OCI-LY3 (cell line): ENCODE measurements around the gene AUTS2.

ENCODE experiments used
- H2AFZ ChIP-seq: fragments of 200-600, 300-600 bp; shearing (Covaris generic); 2 replicates; pipeline ENCODE4 v1.6.0; 2014; ENCODE audit warnings: antibody characterized with exemption, low read depth, low read length
- H3K27ac ChIP-seq: fragments of 200-600, 300-600 bp; sonication (generic); 2 replicates; pipeline ENCODE4 v1.5.1; 2014; ENCODE audit warnings: mild to moderate bottlenecking, low read length, moderate library complexity, mixed read lengths
- H3K27me3 ChIP-seq: fragments of 200-600, 300-600 bp; sonication (generic); 2 replicates; pipeline ENCODE4 v1.6.1; 2014; ENCODE audit warnings: low read depth, low read length, mixed read lengths
- H3K36me3 ChIP-seq: fragments of 200-600, 300-600 bp; sonication (generic); replicated peaks from 2 replicates; pipeline ENCODE3; 2014; ENCODE audit warnings: low read depth, low read length, mixed read lengths
- H3K4me1 ChIP-seq: fragments of 300-600, 200-600 bp; sonication (generic); 2 replicates; pipeline ENCODE4 v1.6.1; 2014; ENCODE audit warnings: low read length, mixed read lengths
- H3K4me2 ChIP-seq: fragments of 200-600, 300-600 bp; sonication (generic); 2 replicates; pipeline ENCODE4 v1.6.1; 2014; ENCODE audit warnings: low read length, mixed read lengths
- H3K4me3 ChIP-seq: fragments of 300-600, 200-600 bp; sonication (generic); 2 replicates; pipeline ENCODE4 v1.5.1; 2014; ENCODE audit warnings: antibody characterized with exemption, mild to moderate bottlenecking, low read length, moderate library complexity
- H3K79me2 ChIP-seq: fragments of 300-600, 200-600 bp; shearing (Covaris generic); 2 replicates; pipeline ENCODE4 v1.6.1; 2014; ENCODE audit warnings: mild to moderate bottlenecking, low read length, mixed read lengths
- H3K9ac ChIP-seq: fragments of 300-600, 200-600 bp; shearing (Covaris generic); 2 replicates; pipeline ENCODE4 v1.6.0; 2014; ENCODE audit warnings: mild to moderate bottlenecking, low read length, moderate library complexity
- H3K9me3 ChIP-seq: fragments of 200-600, 300-600 bp; shearing (Covaris generic); 2 replicates; pipeline ENCODE4 v1.6.1; 2014; ENCODE audit warnings: low read length, mixed read lengths; ENCODE audit not compliant: insufficient read depth
- H4K20me1 ChIP-seq: fragments of 200-600, 300-600 bp; sonication (generic); 2 replicates; pipeline ENCODE4 v1.6.1; 2016; ENCODE audit warnings: low read length, mixed read lengths; ENCODE audit not compliant: insufficient read depth
- CTCF ChIP-seq: fragments of 200-600, 300-600 bp; sonication (generic); IDR thresholded peaks from 2 replicates; pipeline ENCODE4 v1.5.1; 2014; ENCODE audit warnings: antibody characterized with exemption, low read length, low read depth
- EZH2phosphoT487 ChIP-seq: fragments of 200-600 bp; shearing (Covaris generic); IDR thresholded peaks from 2 replicates; pipeline ENCODE4 v1.6.1; 2018; ENCODE audit warnings: antibody characterized with exemption, mixed run types, low read depth

Gene AUTS2

GRCh38 chr7:70720191-70720873 is 1122.1 kb downstream of the AUTS2 start:
- no peak overlapping the region for H3K9ac ChIP-seq
- no peaks in the 10 kb centered on the region for H3K36me3 ChIP-seq
- TF ChIP-seq EZH2phosphoT487: no peak
- TF ChIP-seq CTCF: no peak
- no peaks in the 10 kb centered on the region for H3K27me3 ChIP-seq
- H3K27ac ChIP-seq: no peak overlapping the region
- no peaks in the 10 kb centered on the region for H3K9me3 ChIP-seq
- no peaks in the 10 kb centered on the region for H4K20me1 ChIP-seq
- no peak overlapping the region for H3K4me2 ChIP-seq
- H3K4me1 ChIP-seq: no peaks in the 10 kb centered on the region
- H2AFZ ChIP-seq: no peak overlapping the region
- no peaks in the 10 kb centered on the region for H3K79me2 ChIP-seq
- no peak overlapping the region for H3K4me3 ChIP-seq

- H3K4me3 ChIP-seq: no peak overlapping the region
- no peak overlapping the region for H3K9ac ChIP-seq
- no peaks in the 10 kb centered on the region for H3K36me3 ChIP-seq
- H4K20me1 ChIP-seq: no peaks in the 10 kb centered on the region
- no peaks in the 10 kb centered on the region for H3K4me1 ChIP-seq
- no peak for TF ChIP-seq EZH2phosphoT487
- no peak for TF ChIP-seq CTCF
- no peaks in the 10 kb centered on the region for H3K9me3 ChIP-seq
- H3K79me2 ChIP-seq: no peaks in the 10 kb centered on the region
- H2AFZ ChIP-seq: no peak overlapping the region
- no peak overlapping the region for H3K4me2 ChIP-seq
- H3K27me3 ChIP-seq: no peaks in the 10 kb centered on the region
- no peak overlapping the region for H3K27ac ChIP-seq
Observed at GRCh38 chr7:70721500-70721899, 1123.2 kb downstream of the AUTS2 start.

GRCh38 chr7:70723339-70723738 is 1125.1 kb downstream of the AUTS2 start:
- no peak overlapping the region for H3K4me3 ChIP-seq
- TF ChIP-seq CTCF: no peak
- no peak for TF ChIP-seq EZH2phosphoT487
- H3K4me1 ChIP-seq: no peaks in the 10 kb centered on the region
- no peaks in the 10 kb centered on the region for H3K36me3 ChIP-seq
- no peak overlapping the region for H3K9ac ChIP-seq
- no peak overlapping the region for H3K27ac ChIP-seq
- no peak overlapping the region for H2AFZ ChIP-seq
- H3K27me3 ChIP-seq: no peaks in the 10 kb centered on the region
- no peak overlapping the region for H3K4me2 ChIP-seq
- no peaks in the 10 kb centered on the region for H4K20me1 ChIP-seq
- no peaks in the 10 kb centered on the region for H3K9me3 ChIP-seq
- no peaks in the 10 kb centered on the region for H3K79me2 ChIP-seq

GRCh38 chr7:70725448-70725847 is 1127.2 kb downstream of the AUTS2 start:
- no peak overlapping the region for H3K27ac ChIP-seq
- H2AFZ ChIP-seq: no peak overlapping the region
- no peaks in the 10 kb centered on the region for H3K4me1 ChIP-seq
- no peak overlapping the region for H3K4me3 ChIP-seq
- TF ChIP-seq CTCF (no peak), EZH2phosphoT487 (no peak)
- H3K9ac ChIP-seq: no peak overlapping the region
- no peak overlapping the region for H3K4me2 ChIP-seq
- no peaks in the 10 kb centered on the region for H3K36me3 ChIP-seq
- no peaks in the 10 kb centered on the region for H4K20me1 ChIP-seq
- no peaks in the 10 kb centered on the region for H3K9me3 ChIP-seq
- H3K27me3 ChIP-seq: no peaks in the 10 kb centered on the region
- no peaks in the 10 kb centered on the region for H3K79me2 ChIP-seq
